MCF 10A (cell line): ENCODE measurements around the gene NAA11. TPM values are rescaled to one million over a fixed set of nuclear protein-coding genes. Genes with fewer than 3 reads are reported as not detected.

ENCODE experiments used
- BruUV-seq: library from RNA; stranded (reverse); fragments of 400-500 nt; replicated peaks from 2 replicates; lab custom pipeline; 2021; lab: Mats Ljungman, UMichigan
- CTCF ChIA-PET: fragments of 300-600 bp; sonication (Branson Sonifier 250); formaldehyde crosslinking; extraction: SDS; loops from one replicate; lab custom pipeline; 2021; ENCODE audit warnings: antibody characterized with exemption, inconsistent platforms; lab: Yijun Ruan, JAX
- POLR2A ChIA-PET: fragments of 300-600, 350-650 bp; sonication (Branson Sonifier 250); formaldehyde crosslinking; extraction: SDS; loops from one replicate; lab custom pipeline; 2020; ENCODE audit warnings: antibody characterized with exemption, inconsistent platforms; lab: Yijun Ruan, JAX
- DNase-seq: peaks from one replicate; pipeline ENCODE4 v3.0.0-alpha.2; 2018; ENCODE audit not compliant: unreplicated experiment
- H3K27ac Mint-ChIP-seq: one replicate; pipeline ENCODE4 v1.8.0; 2022; ENCODE audit warnings: mild to moderate bottlenecking, low read depth, mixed read lengths; ENCODE audit not compliant: unreplicated experiment
- H3K27me3 Mint-ChIP-seq: one replicate; pipeline ENCODE4 v1.8.0; 2022; ENCODE audit warnings: mixed read lengths; ENCODE audit not compliant: insufficient read depth, unreplicated experiment
- H3K36me3 Mint-ChIP-seq: one replicate; pipeline ENCODE4 v1.8.0; 2022; ENCODE audit warnings: mild to moderate bottlenecking, moderate library complexity, mixed read lengths; ENCODE audit not compliant: insufficient read depth, unreplicated experiment
- H3K4me1 Mint-ChIP-seq: one replicate; pipeline ENCODE4 v1.8.0; 2022; ENCODE audit warnings: mixed read lengths; ENCODE audit not compliant: insufficient read depth, unreplicated experiment
- H3K4me3 Mint-ChIP-seq: one replicate; pipeline ENCODE4 v1.8.0; 2022; ENCODE audit warnings: mild to moderate bottlenecking, moderate library complexity, mixed read lengths; ENCODE audit not compliant: unreplicated experiment
- H3K9me3 Mint-ChIP-seq: one replicate; pipeline ENCODE4 v1.8.0; 2022; ENCODE audit warnings: mixed read lengths; ENCODE audit not compliant: unreplicated experiment
- intact Hi-C: fragments of 100-400 bp; cut with micrococcal nuclease; formaldehyde crosslinking; loops from 2 replicates; pipeline ENCODE4 v1.14.1; 2022
- total RNA-seq: library from RNA; stranded (reverse); gene quantifications from 2 replicates; pipeline ENCODE4 v1.2.3, GENCODE V29; 2022
- TF ChIP-seq, protein P1 (sequence below): fragments of 200-600 bp; IDR thresholded peaks from one replicate; pipeline ENCODE4 v1.8.0; 2022; ENCODE audit warnings: antibody characterized with exemption, mild to moderate bottlenecking; ENCODE audit not compliant: unreplicated experiment

The NAA11 gene
- total RNA-seq, 1 experiment from 2014 or later: not detected

DNA sequence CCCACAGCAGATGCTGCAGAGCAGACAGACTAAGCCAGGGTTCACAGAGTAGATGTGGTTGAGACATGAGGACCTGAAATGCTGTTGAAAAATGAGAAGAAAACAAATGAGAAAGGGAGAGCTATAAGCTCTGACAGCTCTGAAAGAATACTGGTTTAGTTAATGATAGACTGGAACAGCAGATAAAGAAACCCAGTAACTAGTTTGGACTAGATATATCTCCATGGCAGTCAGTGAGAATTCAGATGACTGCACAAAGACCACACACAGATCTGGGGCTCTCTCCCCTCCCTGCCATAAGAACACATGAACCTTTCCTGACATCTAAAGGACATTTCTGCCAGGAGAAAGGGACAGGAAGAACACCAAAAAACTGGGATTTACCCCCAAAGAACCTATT lies 8.2 kb downstream of the NAA11 start:
- intact Hi-C loops: no loop called here
- no peak for DNase-seq
- Mint-ChIP-seq H3K4me1 (no peaks in the 10 kb centered on the region), H3K9me3 (no peaks in the 10 kb centered on the region), H3K27me3 (no peaks in the 10 kb centered on the region), H3K4me3 (no peak overlapping the region), H3K36me3 (no peaks in the 10 kb centered on the region), H3K27ac (no peak overlapping the region)
- ChIA-PET CTCF (no interaction called here), POLR2A (interaction anchor here (0.6 kb wide), 1 partner anchor 749 kb away, joined by 4 read pairs; no protein-coding TSS in a partner anchor)
- TF ChIP-seq, protein P1, sequence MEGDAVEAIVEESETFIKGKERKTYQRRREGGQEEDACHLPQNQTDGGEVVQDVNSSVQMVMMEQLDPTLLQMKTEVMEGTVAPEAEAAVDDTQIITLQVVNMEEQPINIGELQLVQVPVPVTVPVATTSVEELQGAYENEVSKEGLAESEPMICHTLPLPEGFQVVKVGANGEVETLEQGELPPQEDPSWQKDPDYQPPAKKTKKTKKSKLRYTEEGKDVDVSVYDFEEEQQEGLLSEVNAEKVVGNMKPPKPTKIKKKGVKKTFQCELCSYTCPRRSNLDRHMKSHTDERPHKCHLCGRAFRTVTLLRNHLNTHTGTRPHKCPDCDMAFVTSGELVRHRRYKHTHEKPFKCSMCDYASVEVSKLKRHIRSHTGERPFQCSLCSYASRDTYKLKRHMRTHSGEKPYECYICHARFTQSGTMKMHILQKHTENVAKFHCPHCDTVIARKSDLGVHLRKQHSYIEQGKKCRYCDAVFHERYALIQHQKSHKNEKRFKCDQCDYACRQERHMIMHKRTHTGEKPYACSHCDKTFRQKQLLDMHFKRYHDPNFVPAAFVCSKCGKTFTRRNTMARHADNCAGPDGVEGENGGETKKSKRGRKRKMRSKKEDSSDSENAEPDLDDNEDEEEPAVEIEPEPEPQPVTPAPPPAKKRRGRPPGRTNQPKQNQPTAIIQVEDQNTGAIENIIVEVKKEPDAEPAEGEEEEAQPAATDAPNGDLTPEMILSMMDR: no peak
- no TSS peak for BruUV-seq

DNA sequence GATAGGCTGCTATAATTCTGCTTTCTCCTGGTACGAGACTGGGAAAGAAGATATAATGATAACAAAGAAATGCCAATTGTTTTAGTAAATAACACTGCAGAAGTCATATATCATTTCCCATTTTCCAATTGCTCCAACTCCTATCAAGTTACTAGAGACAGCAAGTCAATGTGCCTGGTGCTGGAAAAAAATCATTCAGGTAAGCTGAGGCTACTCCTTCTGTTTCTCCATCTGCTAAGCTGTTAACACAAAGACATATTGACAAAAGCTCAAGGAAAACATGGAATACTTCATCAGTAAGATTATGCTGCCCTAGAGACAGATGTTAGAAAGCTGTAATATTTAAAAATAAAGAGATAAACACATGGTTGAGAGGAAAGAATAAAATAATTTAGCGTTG lies 10.0 kb downstream of the NAA11 start:
- Mint-ChIP-seq H3K4me1 (no peaks in the 10 kb centered on the region), H3K27ac (no peak overlapping the region), H3K9me3 (no peaks in the 10 kb centered on the region), H3K36me3 (no peaks in the 10 kb centered on the region), H3K27me3 (no peaks in the 10 kb centered on the region), H3K4me3 (no peak overlapping the region)
- DNase-seq: no peak
- intact Hi-C loops: no loop called here
- BruUV-seq: no TSS peak
- ChIA-PET POLR2A (no interaction called here), CTCF (interaction anchor here (0.6 kb wide), 1 partner anchor 1961 kb away, joined by 3 read pairs; no protein-coding TSS in a partner anchor)
- TF ChIP-seq, protein P1: no peak

DNA sequence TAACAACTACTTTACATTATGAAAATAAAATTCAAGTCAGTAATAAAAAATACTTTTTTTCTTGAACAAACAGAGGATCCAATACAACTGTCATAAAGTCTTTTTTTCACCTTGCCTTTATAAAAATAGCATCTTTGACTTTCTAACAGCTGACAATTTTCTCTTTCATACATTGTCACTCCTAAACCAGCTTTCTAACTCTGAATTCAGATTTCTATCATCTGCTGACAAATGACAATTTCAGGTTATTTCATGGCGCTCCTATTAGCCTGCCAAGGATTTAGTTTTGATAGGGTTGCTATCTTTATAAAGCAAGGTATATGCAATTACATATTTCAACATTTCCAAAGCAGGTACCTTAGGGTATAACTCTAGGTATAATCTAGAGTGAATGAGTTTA lies 14.6 kb downstream of the NAA11 start:
- no TSS peak for BruUV-seq
- DNase-seq: no peak
- H3K27me3 Mint-ChIP-seq: peaks cover 8% of the 10 kb centered on the region
- no peaks in the 10 kb centered on the region for H3K4me1 Mint-ChIP-seq
- peaks cover 5% of the 10 kb centered on the region for H3K36me3 Mint-ChIP-seq
- CTCF ChIA-PET: no interaction called here
- TF ChIP-seq, protein P1: no peak
- H3K4me3 Mint-ChIP-seq: no peak overlapping the region
- intact Hi-C loops: no loop called here
- H3K9me3 Mint-ChIP-seq: no peaks in the 10 kb centered on the region
- POLR2A ChIA-PET: no interaction called here
- no peak overlapping the region for H3K27ac Mint-ChIP-seq

DNA sequence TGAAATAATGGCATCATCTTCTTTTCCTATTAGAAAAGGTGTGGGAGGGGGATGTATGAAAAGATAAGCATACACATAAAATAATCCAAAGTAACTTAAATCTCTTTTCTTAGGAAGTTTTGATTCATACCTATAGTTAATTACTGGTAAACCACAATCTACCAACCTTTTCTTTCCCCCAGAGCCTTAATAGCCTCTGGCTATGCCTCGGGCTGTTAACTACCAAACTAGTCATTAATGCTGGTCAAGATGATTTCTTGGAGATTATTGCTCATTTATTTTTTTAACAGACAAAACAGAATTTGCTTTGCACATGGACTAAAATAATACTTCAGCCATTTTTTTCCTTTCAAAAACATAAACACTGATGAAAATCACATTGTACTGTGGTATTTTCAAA lies 16.9 kb downstream of the NAA11 start:
- no TSS peak for BruUV-seq
- TF ChIP-seq, protein P1: no peak
- ChIA-PET CTCF (no interaction called here), POLR2A (no interaction called here)
- DNase-seq: no peak
- Mint-ChIP-seq H3K27me3 (peaks cover 8% of the 10 kb centered on the region), H3K27ac (no peak overlapping the region), H3K4me1 (no peaks in the 10 kb centered on the region), H3K36me3 (peaks cover 5% of the 10 kb centered on the region), H3K9me3 (no peaks in the 10 kb centered on the region), H3K4me3 (no peak overlapping the region)
- intact Hi-C loops: no loop called here
